GM19468 (cell line): ENCODE data around the gene PMM1.
"Not testable (repeated sequence)": the region's sequence is repeated elsewhere in the genome, so short reads cannot be mapped to it uniquely, and the experiment has no call there.

Experiments used
- ATAC-seq: cut with Tn5 transposase; IDR thresholded peaks from one replicate; pipeline ENCODE4 v1.9.1; 2021; ENCODE audit warnings: mild to moderate bottlenecking, moderate library complexity, moderate number of reproducible peaks; ENCODE audit not compliant: unreplicated experiment; ENCODE audit errors: extremely low read depth

Gene PMM1

DNA sequence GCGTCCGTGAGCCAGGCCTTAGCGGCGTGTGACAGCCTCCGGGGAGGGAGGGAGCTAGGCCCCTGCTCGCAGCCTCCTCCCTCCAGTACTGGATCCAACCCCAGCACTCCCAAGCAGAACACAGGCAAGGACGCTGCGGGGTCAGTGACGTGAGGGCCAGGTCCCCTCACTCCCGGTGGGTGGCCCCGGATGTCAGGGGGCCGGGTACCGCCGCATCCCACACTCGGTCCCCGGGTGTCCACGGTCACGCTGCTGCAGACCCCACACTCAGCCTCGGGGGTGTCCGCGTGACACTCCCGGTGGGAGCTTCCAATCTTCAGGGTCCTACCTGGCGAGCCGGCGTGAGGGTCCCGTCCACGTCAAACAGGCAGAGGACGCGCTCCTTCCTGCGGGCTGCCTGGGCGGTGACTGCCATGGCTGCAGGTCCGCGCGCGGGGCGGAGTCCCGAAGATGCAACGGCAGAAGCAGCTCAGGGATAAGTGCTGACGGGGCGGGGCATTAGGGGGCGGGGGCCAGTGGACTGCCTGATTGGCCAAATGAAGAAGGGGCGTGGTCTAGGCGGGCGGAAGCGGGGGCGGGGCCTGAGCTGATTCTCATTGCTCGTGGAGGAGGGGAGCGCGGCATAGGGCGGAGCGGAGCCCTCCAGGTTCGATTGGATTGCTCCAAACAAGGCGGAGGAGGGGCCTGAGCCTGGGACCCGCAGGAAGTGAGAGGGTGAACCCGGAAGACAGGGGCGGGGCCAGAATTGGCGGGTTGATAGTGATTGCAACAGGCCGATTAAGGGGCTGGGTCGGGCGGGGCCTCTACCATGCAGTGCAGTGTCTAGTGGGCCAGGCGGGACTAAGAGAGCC is at the start of gene PMM1:
Gene PMM1, minus strand, starts transcription at position 450 of the 851 bp plus-strand sequence. Its CDS starts 35 bp downstream, at position 415.
- ATAC-seq: peak; percentile 77

DNA sequence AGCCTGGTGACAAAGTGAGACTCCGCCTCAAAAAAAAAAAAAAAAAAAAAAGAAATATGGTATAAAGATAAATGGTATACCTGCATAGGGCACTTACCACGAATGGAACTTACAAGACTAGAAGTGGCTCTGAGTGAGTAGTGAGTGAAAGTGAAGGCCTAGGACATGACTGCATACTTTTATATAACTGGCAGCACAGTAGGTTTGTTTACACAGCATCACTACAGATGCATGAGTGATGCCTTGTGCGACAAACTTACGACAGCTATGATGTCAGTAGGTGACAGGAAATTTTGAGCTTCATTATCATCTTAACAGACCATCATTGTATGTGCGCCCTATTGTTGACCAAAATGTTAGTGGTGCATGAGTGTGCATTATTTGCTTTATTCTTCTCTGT is 49.1 kb upstream of the PMM1 start:
- ATAC-seq: no peak

- no peak for ATAC-seq
These were observed 48.5 kb upstream of the PMM1 start for GRCh38 chr22:41638124-41638523.

- not testable (repeated sequence) for ATAC-seq
These were observed 48.0 kb upstream of the PMM1 start for GRCh38 chr22:41637623-41638022.

GRCh38 chr22:41636467-41636866 is 46.8 kb upstream of the PMM1 start:
- ATAC-seq: no peak

DNA sequence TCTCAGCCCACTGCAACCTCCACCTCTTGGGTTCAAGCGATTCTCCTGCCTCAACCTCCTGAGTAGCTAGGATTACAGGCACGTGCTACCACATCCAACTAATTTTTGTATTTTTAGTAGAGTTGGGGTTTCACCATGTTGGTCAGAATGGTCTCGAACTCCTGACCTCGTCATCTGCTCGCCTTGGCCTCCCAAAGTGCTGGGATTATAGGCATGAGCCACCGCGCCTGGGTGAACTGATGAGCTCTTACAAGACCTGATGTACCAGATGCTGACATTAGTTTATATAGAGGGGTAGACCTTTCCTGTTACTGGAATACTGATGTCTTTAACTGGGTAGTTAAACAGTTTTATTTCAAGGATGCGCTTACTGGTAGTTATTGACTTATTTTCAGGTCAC is 45.0 kb upstream of the PMM1 start:
- not testable (repeated sequence) for ATAC-seq

DNA sequence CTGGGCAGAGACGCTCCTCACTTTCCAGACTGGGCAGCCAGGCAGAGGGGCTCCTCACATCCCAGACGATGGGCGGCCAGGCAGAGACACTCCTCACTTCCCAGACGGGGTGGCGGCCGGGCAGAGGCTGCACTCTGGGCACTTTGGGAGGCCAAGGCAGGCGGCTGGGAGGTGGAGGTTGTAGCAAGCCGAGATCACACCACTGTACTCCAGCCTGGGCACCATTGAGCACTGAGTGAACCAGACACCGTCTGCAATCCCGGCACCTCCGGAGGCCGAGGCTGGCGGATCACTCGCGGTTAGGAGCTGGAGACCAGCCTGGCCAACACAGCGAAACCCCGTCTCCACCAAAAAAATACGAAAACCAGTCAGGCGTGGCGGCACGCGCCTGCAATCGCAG is 42.0 kb upstream of the PMM1 start:
- not testable (repeated sequence) for ATAC-seq

- not testable (repeated sequence) for ATAC-seq
These were observed 41.5 kb upstream of the PMM1 start for GRCh38 chr22:41631115-41631514.

GRCh38 chr22:41625577-41625976 is 35.9 kb upstream of the PMM1 start:
- ATAC-seq: no peak

GRCh38 chr22:41621911-41622179 is 32.2 kb upstream of the PMM1 start:
- ATAC-seq: no peak

DNA sequence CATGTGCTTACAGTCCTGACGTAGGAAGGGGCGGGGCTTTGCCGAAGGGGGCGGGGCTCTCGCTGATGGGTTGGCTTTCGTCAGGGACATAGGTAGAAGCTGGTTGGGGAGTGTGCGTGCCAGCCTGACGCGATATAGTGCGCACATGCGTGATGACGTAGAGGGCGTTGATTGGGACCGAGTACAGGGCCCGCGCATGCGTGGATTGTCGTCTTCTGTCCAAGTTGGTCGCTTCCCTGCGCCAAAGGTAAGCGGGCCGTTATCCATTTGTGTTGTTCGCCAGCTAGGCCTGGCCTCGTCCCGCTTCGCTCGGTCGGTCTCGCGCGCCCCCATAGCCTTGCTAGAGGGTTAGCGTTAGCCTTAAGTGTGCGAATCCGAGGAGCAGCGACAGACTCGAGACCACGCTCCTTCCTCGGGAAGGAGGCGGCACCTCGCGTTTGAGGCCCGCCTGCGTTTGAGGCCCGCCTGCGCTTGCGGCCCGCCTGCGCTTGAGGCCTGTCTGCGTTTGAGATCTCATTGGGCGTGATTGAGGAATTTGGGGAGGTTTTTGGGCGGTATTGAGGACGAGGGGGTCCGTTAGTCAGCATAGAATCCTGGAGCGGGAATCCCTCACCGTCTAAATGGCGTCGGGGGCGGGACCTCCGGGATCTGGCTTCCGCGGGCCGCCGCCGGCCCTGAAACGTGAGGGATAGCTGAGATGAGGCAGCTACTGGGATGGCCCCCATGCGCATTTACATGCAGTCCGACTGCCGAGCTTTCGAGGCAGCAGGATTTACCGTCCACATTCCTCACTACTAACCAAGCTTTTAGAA is 31.7 kb upstream of the PMM1 start, which contains the start of gene XRCC6:
Gene XRCC6, plus strand, starts transcription at position 197 of the 812 bp plus-strand sequence. CDS start 710 bp downstream, outside the sequence.
- ATAC-seq: peak; percentile 59

DNA sequence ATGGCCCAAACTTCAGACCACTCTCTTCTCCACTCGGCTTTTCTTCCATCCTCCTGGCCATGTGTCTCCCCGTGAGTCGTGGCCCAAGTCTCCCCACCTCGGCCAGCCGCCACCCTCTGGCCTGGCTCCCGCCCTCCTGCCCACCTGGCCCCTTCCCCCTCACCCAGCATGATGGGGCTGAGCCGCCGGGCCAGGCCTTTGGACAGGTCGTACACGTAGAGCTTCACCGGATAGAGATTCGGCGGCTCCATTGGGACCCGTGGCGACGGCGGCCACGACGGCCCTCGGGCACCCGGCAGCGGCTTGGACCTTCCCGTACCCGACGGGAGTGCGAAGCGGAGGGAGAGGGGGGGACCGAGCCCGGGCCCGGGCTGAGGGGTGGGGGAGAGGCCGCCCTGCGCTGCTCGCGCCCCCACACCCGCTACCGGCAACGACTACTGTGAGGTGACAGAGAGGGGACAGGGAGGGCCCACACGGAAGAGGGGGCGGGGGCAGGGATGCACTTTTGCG is 31.0 kb upstream of the PMM1 start, which contains the start of gene DESI1:
Gene DESI1, minus strand, starts transcription at position 455 of the 510 bp plus-strand sequence. Its CDS starts 204 bp downstream, at position 251.
- ATAC-seq: peak; percentile 32

GRCh38 chr22:41619979-41620588 is 30.4 kb upstream of the PMM1 start:
- ATAC-seq: no peak

DNA sequence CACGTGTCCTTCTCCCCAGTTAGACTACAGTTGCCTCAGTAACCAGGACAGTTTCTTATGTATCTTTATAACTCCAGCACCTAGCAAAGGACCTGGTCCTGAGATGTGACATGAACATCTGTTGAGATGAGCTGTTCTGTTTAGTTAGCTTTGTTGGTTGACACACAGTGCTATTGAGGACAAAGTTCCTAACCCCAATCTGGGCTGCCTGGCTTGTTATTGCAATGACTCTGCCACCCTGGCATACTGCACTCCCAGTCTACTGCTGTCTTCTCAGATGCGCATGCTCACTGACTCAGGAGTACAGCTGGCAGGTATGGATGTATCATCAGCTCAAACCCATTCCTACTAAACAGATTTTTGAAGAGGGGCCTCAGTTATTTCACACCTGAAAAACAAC is 23.8 kb upstream of the PMM1 start:
- no peak for ATAC-seq

DNA sequence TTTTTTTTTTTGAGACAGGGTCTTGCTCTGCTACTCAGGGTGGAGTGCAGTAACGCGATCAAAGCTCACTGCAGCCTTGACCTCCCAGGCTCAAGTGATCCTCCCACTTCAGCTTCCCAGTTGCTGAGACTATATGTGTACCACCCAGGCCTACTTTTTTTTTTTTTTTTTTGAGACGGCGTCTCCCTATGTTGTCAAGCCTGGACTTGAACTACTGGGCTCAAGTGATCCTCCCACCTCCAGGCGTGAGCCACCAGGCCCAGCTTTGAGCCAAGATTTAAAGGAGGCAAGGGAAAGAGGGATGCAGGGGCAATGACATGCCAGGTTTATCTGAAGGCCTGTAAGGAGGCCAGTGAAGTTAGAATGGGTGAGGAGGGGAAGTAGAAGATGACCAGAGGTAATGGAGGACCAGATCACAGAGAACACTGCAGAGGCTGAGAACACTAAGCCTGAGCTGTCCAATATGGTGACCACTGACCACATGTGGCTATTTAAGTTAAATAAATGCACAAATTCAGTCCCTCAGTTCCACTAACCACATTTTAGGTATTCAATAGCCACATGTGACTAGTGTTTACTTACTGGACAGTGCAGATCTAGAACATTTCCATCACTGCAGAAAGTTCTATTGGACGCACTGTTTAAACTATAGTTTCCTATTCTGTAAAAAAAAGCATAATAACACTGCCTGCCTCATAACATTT is 23.1 kb upstream of the PMM1 start:
- no peak for ATAC-seq

DNA sequence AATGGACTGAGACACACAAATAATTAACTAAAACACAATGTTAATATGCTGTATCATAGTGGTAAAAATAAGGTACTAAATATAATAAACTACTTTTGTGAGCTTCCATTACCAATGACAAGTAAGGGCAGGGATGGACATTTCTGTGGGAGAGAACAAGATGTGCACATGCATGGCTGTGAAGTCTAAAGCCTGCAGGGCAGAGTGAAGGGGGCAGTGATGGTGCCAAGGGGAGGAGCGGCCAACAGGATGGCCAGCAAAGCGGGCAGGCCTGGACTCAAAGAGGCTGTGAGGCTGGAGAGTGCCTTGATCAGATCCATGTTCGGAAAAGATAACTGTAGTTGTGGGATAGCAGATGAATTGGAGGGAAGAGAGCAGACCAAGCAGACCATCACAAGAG is 18.7 kb upstream of the PMM1 start:
- ATAC-seq: no peak

DNA sequence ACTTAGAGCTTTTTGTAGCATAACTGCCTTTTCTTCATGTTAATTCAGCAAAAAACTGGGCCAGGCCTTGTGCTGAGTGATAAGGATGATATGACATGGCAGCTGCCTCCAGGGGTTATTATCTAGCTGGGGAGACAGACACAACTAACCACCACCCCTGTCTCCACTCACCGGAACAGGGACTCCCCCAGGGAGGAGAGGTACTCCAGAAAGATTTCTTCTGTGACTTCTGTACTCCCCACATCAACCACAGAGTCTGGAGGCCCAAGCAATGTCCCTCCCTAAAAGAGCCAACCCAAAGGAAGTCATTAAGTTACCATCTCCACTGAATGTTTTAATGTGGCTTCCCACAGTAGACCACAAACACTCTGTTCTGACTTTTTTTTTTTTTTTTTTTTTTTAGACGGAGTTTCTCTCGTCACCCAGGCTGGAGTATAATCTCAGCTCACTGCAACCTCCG is 14.3 kb upstream of the PMM1 start:
- no peak for ATAC-seq

DNA sequence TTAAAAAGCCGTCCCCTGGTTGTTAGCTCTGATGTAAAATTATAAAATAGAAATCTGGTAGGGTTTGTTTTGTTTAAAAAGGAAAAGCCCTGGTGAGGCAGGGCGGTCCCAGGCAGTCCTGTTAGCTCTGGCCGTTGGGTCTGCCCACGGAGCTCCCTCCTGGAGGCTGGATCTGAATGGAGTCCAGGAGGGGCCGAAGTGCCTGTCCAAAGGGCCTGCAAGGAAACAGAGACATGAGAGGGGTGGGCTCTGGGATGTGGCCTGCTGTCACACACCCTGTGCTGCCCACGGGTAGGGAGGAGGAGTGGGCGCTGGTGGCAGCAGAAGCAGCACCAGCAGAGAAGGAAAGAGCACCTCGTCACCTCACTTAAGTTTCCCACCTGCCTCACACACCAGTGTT is 11.3 kb upstream of the PMM1 start:
- ATAC-seq: no peak

- ATAC-seq: no peak
These were observed 9.4 kb upstream of the PMM1 start for GRCh38 chr22:41598891-41599635.
